NCI-H2196 treated with DMSO at 0.1 percent for 48 hours (cell line): ENCODE results near the gene CRYL1.

Source experiments
- DNase-seq: peaks from one replicate; lab custom pipeline; 2025; ENCODE audit not compliant: unreplicated experiment; lab: John Stamatoyannopoulos, UW

CRYL1 gene

DNA sequence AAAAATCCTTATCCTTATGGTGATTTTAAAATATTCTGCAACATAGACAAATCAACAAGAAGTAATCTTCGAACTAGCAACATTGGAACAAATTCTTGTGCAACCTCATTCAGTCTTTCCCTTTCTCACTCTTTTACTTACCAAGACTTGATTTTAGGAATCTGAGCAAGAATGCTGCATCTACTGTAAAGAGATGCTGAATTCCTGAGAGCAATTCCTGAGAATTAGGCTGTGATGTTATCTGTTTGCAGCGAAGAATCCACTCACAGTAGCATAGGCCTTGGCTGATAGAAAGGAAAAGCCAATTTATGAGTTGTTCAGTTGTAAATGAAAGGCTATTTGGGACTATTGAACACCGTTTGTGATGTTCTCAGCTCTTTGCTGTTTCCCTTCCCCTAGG is 144.3 kb downstream of the CRYL1 start:
- no peak for DNase-seq

DNA sequence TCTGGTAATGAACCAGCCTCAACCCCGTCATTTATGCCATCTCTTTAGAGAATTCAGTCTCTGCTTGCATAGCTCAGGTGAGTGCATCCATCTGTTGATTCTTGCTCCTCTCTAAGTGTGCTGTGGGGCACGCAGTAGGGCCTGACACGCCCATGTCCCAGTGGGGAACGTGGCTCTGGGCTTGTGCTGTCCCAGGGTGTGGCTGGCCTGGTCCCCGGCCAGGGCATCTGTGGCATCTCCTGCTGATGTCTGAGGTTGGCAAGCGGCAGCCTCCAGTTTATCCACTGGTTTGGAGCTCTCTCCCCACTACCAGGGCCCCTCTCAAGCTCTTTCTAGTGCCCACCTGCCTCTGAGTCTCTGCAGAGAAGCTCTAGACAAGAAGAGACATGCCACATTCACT is 146.9 kb downstream of the CRYL1 start:
- DNase-seq, result no peak

DNA sequence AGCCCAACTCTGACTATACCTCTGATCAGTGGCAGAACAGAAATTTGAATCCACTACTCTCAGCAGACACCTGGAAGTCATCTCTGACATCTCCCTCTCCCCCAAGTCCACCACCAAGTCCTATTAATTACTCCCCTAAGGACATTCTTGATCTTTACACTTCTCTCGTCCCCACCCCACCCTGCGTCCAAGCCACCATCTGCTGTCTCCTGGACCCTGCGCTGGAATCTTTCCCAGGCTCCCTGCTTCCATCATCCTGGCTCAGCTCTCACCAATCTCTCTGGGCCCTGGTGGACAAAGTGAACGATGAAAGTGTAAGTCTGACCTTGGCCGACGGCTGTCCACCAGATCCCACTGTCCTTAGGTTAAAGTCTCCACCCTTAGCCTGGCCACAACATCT is 147.9 kb downstream of the CRYL1 start:
- DNase-seq, result no peak

DNA sequence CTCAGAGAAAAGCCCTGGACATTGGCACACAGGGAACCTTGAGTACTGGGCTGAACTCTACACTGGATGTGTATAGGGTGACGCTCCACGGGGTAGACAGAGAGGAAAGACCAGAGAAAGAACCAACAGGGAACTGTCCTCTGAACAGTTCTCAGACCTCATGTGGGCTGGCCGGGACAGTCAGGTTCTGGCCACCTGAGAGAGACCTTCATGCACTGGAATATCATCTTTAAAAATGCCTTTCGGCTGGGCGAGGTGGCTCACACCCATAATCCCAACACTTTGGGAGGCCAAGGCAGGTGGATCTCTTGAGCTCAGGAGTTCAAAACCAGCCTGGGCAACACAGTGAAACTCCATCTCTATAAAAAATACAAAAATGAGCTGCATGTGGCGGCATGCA is 149.8 kb downstream of the CRYL1 start:
- no peak for DNase-seq

DNA sequence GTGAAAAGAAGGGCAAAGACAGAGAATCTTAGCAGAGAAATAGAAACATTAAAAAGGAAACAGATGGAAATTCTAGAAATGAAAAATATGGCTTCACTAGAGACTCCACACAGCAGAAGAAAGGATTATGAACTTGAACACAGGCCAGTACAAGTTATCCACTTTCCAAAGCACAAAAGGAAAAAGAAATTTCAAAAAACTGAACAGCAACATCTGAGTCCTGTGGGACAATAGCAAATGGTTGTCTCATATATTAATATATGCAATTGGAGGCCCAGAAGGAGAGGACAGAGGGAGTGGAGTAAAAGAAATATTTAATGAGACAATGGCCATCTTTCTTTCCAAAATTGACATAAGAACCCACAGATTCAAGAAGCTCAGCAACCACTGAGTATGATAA is 151.8 kb downstream of the CRYL1 start:
- no peak for DNase-seq

DNA sequence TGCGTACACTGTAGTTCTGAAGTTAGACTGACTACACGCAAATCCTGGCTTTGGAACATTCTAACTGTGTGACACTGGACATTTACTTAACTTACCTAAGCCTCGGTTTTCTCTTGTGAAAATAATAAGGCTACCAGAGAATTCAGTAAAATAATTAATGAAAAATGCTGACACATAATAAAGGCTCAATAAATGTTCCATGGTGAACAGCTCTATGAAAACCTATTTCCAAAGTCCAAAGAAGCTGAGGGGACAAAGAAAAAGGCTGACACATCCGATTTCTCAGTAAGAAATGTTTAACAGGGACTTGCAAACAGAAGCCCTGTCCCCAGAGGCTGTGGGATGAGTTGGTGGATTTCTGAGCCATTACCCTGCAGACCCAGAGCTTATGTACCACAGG is 153.8 kb downstream of the CRYL1 start:
- no peak for DNase-seq

DNA sequence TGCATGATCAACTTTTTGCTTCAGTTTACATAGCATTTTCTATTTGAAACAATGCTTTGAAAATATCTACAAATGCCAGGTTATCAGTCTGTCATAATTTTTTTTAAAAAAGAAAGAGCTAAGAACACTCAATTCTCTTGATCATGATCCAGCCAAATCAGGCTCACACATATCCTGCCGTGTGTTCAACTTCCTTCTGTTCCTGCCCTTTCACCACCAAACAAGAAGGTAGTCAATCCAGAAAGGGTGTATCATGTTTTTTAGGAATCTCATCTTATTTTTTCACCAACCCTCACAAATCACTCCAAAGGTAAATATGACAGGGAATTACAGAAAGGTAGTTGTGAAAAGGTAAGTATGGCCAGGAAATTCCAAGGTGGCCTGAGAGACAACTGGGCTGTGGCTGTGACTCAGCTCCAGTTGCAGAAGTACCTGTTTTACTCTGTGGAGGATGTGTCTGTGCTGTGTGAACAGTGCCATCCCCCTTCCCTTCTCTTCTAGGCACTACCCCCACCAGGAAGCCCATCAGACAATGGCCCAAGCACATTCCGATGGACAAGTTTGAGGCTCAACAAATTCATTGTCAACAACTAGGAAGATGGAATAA is 154.7 kb downstream of the CRYL1 start:
- no peak for DNase-seq

DNA sequence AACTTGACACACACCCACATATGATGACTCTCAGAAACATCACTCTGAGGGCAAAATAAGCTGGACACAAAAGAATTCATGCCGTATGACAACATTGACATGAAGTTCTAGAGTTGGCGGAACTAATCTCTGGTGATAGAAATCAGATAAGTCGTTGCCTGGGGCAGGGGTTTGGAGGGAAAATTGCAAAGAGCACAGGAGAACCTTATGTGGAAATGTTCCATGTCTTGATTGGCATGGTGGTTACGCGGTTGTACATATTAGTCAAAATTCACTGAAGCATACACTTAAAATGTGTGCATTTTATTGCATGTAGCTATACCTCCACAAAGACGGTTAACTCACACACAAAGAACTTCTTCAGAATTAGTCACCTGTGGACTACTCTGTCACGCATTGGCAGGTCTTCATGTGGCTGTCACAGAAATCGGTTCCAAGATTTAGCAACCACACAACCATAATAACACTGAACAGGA is 155.7 kb downstream of the CRYL1 start:
- no peak for DNase-seq

DNA sequence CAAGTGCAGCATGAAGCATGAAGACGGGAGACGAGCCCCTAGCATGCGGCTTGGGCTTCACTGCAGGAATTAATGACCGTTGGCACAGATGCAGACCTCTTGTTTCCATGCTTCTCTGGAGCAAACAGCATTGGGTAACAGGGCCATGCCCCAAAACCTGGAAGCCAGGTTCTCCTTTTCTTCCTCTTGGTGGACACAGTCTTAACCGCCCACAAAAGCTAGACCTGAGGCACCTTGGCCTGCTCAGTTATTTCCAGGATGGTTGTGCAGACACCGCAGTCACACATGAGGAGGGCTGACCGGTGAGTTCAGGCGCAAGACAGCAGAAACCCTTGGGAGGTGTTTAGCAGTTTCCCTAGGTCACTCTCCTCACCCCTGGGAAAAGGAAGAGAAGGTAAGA is 159.6 kb downstream of the CRYL1 start:
- DNase-seq, result no peak

DNA sequence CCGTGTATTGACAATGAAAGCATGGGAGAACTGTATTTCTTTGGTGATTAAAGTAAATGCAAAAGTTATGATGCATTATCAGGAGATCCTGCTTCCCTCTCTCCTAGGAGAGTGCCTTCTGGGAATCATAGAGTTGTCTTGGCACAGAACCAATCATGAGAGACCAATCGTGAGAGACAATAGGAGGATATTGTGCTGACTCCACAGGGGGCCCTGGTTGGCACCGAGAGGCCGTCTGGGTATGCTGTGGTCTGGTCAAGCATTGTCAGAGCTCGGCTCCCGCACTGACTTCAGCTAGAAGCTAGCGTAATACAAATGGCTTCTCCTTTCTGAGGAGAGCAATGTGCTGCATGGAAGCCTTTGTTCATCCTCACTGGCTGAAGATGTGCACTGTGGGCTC is 162.1 kb downstream of the CRYL1 start:
- no peak for DNase-seq

DNA sequence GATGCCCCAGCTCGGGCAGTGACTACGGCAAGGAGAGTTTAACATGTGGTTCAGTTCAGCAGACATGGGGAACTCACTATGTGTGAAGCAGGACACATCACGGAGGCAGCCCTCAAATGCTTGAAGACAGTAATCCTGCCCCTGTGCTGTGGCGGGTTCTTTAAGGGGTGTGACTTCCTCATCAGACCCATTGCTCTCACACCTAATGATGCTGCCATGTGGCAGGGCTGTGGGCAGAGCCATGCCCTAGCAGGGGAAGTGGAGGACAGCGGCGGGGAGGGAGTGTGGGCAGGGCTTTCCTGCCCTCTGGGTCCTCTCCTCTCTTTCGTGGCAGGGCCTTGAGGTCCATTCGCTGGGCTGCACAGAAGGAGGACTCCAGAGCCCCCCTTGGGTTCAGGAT is 162.5 kb downstream of the CRYL1 start:
- DNase-seq, result no peak

DNA sequence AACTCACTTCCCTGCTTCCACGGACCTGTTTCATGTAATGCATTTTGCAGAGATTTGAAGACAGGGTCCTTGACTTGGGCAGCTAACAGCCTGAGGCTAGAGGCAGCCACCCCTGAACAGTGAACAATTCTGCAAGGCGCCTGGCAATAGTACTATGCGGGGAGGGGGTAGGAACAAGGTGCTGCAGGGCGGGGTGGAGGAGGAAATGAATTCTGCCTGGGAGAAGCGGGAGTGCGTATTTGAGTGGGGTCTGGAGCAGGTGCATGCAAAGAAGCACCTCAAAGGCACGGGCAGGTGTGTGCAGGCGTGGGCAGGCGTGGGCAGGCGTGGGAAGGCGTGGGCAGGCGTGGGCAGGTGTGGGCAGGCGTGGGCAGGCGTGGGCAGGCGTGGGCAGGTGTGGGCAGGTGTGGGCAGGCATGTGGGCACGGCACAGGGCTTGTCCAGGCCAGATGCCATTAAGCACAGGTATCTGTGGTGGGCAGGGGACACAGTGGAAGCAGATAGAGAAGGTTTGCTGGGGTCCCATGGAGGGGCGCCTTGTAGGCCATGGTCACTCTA is 163.1 kb downstream of the CRYL1 start:
- DNase-seq, result no peak

DNA sequence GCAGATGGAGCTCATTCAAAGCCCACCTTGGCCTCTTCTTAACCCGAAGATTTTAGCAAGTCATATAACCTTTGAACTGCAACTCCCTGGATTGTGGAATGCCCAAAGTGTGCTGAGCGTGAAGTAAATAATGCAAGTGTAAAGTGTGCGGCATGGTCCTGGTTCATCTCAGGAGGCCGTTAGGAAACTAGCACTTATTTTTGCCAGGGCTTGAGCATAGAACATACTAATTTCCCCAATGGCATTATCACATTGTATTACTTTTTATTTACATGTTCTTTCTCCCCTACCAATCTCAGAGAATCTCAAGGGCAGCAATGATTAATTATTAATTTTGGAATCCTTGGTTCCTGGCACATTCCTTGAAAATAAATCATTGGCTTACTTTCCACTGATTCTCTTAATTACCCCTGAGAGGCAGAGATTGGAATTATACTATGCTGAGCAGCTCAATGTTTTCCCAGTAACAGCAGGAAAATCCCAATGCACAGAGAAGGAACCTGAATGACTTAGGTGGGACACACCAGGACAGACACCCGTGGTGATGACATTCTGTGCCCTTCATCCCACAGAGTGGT is 164.7 kb downstream of the CRYL1 start:
- no peak for DNase-seq

DNA sequence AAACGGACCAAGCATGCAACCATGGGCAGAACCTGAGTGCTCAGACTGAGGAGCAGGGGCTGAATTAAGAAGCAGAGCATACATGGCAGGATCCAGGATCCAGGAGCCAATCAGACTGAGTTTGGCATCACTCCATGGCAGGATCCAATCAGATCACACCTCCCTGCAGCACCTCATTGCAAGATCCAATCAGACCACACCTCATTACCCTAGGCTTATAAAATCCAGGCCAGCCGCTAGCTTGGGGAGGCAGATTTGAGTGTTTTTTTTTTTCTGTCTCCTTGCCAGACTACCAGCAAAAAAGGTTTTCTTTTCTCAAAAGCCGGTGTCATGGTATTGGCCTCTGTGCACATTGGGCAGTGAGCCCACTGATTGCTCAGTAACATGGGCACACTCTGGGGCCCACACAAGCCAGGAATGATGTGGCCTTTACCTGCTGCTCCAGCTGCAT is 165.6 kb downstream of the CRYL1 start:
- DNase-seq, result no peak

DNA sequence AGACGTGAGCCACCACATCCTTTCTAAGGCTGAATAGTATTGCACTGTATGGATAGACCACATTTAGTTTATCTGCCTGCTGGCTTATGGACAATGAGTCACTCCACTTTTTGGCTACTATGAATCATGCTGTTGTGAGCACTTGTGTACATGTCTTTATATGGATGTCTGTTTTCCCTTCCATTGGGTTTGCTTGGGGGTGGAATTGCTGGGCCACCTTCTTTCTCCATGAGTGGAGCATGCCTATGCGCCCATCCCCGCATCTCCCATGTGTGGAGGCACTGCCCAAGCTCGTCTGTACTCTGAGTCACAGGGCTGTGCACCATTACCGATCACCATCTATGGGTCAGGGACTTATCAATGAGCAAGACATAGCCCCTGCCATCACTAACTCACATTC is 166.3 kb downstream of the CRYL1 start:
- DNase-seq, result no peak

DNA sequence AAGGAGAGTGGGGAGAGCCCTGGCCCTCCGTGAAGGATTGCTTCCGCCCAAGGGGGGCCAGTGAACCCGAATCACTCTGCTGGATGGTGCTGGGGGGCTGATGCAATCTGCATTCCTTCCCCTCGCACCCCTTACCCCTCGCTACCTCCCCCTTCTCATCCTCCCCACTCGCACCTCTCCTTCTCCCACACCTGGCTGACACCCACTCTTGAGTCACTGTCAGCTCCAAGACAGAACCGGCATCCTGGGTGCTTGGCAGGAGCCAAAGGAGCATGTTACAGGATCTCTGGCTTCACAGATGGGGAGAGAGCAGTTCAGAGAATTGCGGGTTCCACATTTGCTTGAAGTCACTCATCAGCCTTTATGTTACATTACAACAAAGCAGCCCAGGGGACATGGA is 167.6 kb downstream of the CRYL1 start:
- no peak for DNase-seq

DNA sequence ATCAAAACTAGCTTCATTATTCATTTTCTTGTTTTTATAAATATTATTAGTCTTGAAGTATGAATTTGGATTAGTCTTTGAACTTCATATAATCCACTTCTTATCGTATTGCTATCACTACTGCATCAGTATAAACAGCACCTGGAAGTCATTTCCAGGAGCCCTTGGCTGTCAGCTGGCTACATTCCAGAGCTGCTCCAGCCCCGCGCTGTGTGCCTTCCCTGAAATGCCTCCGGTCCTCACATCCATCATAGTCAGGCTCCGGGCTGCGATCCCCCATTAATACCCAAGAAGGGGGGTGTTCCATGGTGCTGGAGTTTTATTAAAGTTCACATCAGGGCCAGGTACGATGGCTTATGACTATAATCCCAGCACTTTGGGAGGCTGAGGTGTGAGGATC is 169.2 kb downstream of the CRYL1 start:
- no peak for DNase-seq

DNA sequence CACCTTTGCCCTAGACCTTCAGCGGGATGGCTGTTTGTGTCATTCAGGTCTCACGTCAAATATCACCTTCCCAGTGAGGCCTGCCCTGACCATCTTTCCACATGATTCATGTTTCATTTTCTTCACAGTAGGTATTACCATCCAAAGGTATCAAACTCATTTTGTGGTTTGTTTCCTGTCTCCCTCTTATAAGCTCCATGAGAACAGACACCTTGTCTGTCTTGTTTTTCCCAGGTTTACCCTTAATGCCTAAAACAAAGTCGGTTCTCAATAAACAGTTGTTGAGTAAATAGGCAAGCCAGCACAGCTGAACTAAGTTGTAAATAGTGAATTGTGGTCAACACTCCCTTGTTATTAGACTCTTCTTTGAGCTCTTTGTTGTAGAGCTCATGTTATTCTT is 170.9 kb downstream of the CRYL1 start:
- DNase-seq, result no peak

DNA sequence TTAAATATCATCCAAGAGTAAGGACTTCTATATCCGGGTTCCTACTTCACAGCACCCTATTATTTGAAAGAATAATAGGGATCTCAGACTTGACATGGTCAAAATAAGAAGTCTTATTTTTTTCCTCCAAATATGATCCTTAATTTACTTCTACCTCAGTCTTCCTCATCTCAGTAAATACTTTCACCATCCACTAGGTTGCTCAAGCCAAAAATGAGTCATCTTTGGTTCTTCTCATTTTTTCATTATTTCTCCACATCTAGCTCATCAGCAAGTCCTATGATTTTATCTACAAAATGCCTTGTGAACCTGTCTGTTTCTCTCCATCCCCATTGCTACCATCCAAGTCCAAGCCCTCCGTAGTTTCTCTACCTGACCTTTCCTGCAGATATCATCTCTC is 171.7 kb downstream of the CRYL1 start:
- DNase-seq, result no peak
